ENCODE data around the gene CNPY3.
A peak's percentile ranks its signal among the peaks of the same experiment; 100 is the strongest.

The CNPY3 gene

DNA sequence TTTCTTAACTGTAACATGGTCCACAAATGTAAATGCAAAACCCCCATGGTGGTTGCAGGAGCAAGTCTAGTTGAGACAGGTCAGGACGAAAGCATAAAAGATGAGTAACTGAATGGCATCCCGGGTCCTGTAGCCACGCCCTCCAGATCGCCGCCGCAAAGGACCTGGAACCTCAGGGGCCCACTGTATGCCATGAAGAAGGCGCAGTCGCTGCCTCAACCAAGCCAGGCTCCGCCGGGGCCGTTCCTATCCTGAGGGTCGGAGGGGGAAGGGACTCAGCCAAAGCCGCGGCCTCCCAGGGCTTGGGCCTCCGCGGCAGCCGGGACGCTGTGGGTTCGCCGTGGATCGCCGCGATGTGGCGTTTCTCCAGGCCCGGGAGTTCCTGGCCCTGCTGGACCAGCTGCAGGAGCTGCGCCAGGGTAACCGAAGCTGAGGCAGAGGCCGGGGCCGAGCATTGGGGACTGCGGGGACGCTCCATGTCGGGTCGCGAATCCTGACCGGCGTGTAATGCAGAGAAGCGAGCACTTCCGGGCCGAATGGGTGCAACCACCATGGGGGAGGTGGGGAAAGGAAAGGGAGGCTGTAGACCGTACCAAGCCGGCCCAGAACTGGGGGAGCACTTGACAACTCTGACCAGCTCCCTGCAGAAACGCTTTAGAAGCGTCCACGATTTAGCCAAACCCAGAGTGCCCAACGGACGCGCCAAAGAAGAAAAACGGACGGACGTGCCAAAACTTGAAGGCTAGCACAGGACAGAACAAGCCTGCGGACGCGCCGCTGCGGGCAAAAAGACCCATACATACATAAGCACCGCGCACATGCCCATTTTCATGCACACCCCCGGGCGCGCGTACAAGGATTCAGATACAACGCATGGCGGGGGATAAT, 38.7 kb upstream of the CNPY3 start (continued):
- TF ChIP-seq, protein P1, sequence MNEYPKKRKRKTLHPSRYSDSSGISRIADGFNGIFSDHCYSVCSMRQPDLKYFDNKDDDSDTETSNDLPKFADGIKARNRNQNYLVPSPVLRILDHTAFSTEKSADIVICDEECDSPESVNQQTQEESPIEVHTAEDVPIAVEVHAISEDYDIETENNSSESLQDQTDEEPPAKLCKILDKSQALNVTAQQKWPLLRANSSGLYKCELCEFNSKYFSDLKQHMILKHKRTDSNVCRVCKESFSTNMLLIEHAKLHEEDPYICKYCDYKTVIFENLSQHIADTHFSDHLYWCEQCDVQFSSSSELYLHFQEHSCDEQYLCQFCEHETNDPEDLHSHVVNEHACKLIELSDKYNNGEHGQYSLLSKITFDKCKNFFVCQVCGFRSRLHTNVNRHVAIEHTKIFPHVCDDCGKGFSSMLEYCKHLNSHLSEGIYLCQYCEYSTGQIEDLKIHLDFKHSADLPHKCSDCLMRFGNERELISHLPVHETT (tag by site-specific recombination; IDR thresholded peaks at IDR 0.05): no peak
- TF ChIP-seq, protein P2, sequence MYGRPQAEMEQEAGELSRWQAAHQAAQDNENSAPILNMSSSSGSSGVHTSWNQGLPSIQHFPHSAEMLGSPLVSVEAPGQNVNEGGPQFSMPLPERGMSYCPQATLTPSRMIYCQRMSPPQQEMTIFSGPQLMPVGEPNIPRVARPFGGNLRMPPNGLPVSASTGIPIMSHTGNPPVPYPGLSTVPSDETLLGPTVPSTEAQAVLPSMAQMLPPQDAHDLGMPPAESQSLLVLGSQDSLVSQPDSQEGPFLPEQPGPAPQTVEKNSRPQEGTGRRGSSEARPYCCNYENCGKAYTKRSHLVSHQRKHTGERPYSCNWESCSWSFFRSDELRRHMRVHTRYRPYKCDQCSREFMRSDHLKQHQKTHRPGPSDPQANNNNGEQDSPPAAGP (tag by site-specific recombination; IDR thresholded peaks at IDR 0.05): peak; percentile 84; the same call in 1 of the 2 replicates
- TF ChIP-seq ZNF843 (tag by site-specific recombination; IDR thresholded peaks at IDR 0.05) (peak; percentile 85), ZNF350 (tag by site-specific recombination; IDR thresholded peaks at IDR 0.05) (no peak), ZNF341 (tag by site-specific recombination; IDR thresholded peaks at IDR 0.05; ENCODE audit: low read depth) (peak; percentile 66), ZNF623 (tag by site-specific recombination; IDR thresholded peaks at IDR 0.05) (no peak), EGR2 (tag by site-specific recombination; IDR thresholded peaks at IDR 0.05; ENCODE audit: low read depth) (no peak), ZNF561 (tag by site-specific recombination; IDR thresholded peaks at IDR 0.05; ENCODE audit: borderline replicate concordance) (peak; percentile 99), ZNF114 (tag by site-specific recombination; IDR thresholded peaks at IDR 0.05) (no peak), OVOL3 (tag by site-specific recombination; IDR thresholded peaks at IDR 0.05) (peak; percentile 92), ZNF175 (tag by site-specific recombination; IDR thresholded peaks at IDR 0.05) (no peak), KLF9 (tag by site-specific recombination; IDR thresholded peaks at IDR 0.05; ENCODE audit: low read depth) (peak; percentile 72), ZNF473 (tag by site-specific recombination; IDR thresholded peaks at IDR 0.05) (no peak), ZNF558 (tag by site-specific recombination; IDR thresholded peaks at IDR 0.05) (no peak), ZNF223 (tag by site-specific recombination; IDR thresholded peaks at IDR 0.05) (0 out of 2 replicates have a peak, but pooled peaks have one; percentile 18), ZFHX2 (tag by site-specific recombination; conservative IDR thresholded peaks at IDR 0.05) (no peak), SCRT1 (tag by site-specific recombination; IDR thresholded peaks at IDR 0.05; ENCODE audit: borderline replicate concordance) (no peak), ZNF426 (tag by site-specific recombination; IDR thresholded peaks at IDR 0.05) (no peak), ZNF707 (tag by site-specific recombination; IDR thresholded peaks at IDR 0.05) (no peak), ZNF423 (tag by site-specific recombination; IDR thresholded peaks at IDR 0.05) (no peak), HOXC10 (CRISPR knock-in tag; IDR thresholded peaks at IDR 0.05) (peak; percentile 86; the same call in 1 of the 2 replicates), ZNF37A (tag by site-specific recombination; IDR thresholded peaks at IDR 0.05) (no peak), PRDM1 (tag by site-specific recombination; IDR thresholded peaks at IDR 0.05) (0 out of 2 replicates have a peak, but pooled peaks have one; percentile 28), ZNF155 (tag by site-specific recombination; IDR thresholded peaks at IDR 0.05) (no peak), ZNF776 (tag by site-specific recombination; IDR thresholded peaks at IDR 0.05; ENCODE audit: borderline replicate concordance) (no peak), GLI4 (tag by site-specific recombination; IDR thresholded peaks at IDR 0.05) (no peak), MZF1 (tag by site-specific recombination; IDR thresholded peaks at IDR 0.05; ENCODE audit: borderline replicate concordance) (peak; percentile 97), ZNF791 (tag by site-specific recombination; IDR thresholded peaks at IDR 0.05) (no peak), ZNF624 (tag by site-specific recombination; IDR thresholded peaks at IDR 0.05) (no peak), ZNF629 (tag by site-specific recombination; IDR thresholded peaks at IDR 0.05) (peak; percentile 75)
- TF ChIP-seq, protein P3, sequence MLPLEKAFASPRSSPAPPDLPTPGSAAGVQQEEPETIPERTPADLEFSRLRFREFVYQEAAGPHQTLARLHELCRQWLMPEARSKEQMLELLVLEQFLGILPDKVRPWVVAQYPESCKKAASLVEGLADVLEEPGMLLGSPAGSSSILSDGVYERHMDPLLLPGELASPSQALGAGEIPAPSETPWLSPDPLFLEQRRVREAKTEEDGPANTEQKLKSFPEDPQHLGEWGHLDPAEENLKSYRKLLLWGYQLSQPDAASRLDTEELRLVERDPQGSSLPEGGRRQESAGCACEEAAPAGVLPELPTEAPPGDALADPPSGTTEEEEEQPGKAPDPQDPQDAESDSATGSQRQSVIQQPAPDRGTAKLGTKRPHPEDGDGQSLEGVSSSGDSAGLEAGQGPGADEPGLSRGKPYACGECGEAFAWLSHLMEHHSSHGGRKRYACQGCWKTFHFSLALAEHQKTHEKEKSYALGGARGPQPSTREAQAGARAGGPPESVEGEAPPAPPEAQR (tag by site-specific recombination; IDR thresholded peaks at IDR 0.05): 0 out of 2 replicates have a peak, but pooled peaks have one; percentile 17
- TF ChIP-seq, protein P4, sequence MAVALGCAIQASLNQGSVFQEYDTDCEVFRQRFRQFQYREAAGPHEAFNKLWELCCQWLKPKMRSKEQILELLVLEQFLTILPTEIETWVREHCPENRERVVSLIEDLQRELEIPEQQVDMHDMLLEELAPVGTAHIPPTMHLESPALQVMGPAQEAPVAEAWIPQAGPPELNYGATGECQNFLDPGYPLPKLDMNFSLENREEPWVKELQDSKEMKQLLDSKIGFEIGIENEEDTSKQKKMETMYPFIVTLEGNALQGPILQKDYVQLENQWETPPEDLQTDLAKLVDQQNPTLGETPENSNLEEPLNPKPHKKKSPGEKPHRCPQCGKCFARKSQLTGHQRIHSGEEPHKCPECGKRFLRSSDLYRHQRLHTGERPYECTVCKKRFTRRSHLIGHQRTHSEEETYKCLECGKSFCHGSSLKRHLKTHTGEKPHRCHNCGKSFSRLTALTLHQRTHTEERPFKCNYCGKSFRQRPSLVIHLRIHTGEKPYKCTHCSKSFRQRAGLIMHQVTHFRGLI (tag by site-specific recombination; IDR thresholded peaks at IDR 0.05): 0 out of 2 replicates have a peak, but pooled peaks have one; percentile 45
- TF ChIP-seq, protein P5, sequence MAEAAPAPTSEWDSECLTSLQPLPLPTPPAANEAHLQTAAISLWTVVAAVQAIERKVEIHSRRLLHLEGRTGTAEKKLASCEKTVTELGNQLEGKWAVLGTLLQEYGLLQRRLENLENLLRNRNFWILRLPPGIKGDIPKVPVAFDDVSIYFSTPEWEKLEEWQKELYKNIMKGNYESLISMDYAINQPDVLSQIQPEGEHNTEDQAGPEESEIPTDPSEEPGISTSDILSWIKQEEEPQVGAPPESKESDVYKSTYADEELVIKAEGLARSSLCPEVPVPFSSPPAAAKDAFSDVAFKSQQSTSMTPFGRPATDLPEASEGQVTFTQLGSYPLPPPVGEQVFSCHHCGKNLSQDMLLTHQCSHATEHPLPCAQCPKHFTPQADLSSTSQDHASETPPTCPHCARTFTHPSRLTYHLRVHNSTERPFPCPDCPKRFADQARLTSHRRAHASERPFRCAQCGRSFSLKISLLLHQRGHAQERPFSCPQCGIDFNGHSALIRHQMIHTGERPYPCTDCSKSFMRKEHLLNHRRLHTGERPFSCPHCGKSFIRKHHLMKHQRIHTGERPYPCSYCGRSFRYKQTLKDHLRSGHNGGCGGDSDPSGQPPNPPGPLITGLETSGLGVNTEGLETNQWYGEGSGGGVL (tag by site-specific recombination; IDR thresholded peaks at IDR 0.05): no peak
